K562 (cell line): ENCODE measurements around the gene TARS2. TPM values are rescaled to one million over a fixed set of nuclear protein-coding genes. Genes with fewer than 3 reads are reported as not detected.

Experiments used
- ATAC-seq: fragments of 200-7000 bp; cut with Tn5 transposase; 3 replicates; pipeline ENCODE4 v1.9.1; 2020; ENCODE audit warnings: moderate library complexity
- BruUV-seq: library from RNA; stranded (reverse); fragments of 400-500 nt; replicated peaks from 2 replicates; lab custom pipeline; 2021; lab: Mats Ljungman, UMichigan
- CTCF ChIA-PET: fragments of 300-600 bp; formaldehyde crosslinking; extraction: SDS; loops from one replicate; lab custom pipeline; 2021; ENCODE audit warnings: low intra/inter-chr PET ratio; lab: Yijun Ruan, JAX
- POLR2A ChIA-PET: fragments of 300-600, 350-650 bp; sonication (Branson Sonifier 250); formaldehyde crosslinking; extraction: SDS; loops from one replicate; lab custom pipeline; 2021; ENCODE audit warnings: antibody characterized with exemption, inconsistent platforms; lab: Yijun Ruan, JAX
- DNase-seq, 4 experiments: peaks; one replicate each; pipeline versions ENCODE4 v3.0.0 to v3.0.0-alpha.2; 2011 to 2018; ENCODE audit warnings: low spot score in 3 of 4, mixed read lengths in 3 of 4; ENCODE audit errors: extremely low read depth in 1 of 4
- FAIRE-seq: peaks from 2 replicates; lab custom pipeline; 2011; peaks lifted over from hg19 to GRCh38; lab: Jason Lieb, UNC
- H2AFZ ChIP-seq: 2 replicates; pipeline ENCODE4 v1.6.0; 2011; ENCODE audit warnings: low read depth, low read length, control low read depth, inconsistent platforms
- H3K27ac ChIP-seq: fragments of 200-600 bp; 3 replicates; pipeline ENCODE4 v1.8.0; 2011; ENCODE audit warnings: low read depth, mild to moderate bottlenecking, control low read depth, inconsistent platforms, low read length, moderate library complexity, mixed read lengths; ENCODE audit errors: extremely low read depth
- H3K27me3 ChIP-seq, 2 experiments: fragments of 300-600 bp in 1 of 2; 2 replicates in 1 of 2; 3 replicates in 1 of 2; pipeline versions ENCODE4 v1.6.0 to v1.8.0; 2011; ENCODE audit warnings: inconsistent platforms in 2 of 2, low read length in 2 of 2, mild to moderate bottlenecking in 1 of 2, mixed read lengths in 1 of 2, moderate library complexity in 1 of 2; ENCODE audit not compliant: control insufficient read depth in 2 of 2, insufficient read depth in 2 of 2
- H3K36me3 ChIP-seq: fragments of 300-600 bp; 3 replicates; pipeline ENCODE4 v1.8.0; 2011; ENCODE audit warnings: mild to moderate bottlenecking, low read length, inconsistent platforms; ENCODE audit not compliant: control insufficient read depth, insufficient read depth
- H3K4me1 ChIP-seq, 2 experiments: fragments of 200-600 bp in 1 of 2; replicated peaks in 1 of 2; 2 replicates in 1 of 2; 3 replicates in 1 of 2; pipeline versions ENCODE4 v1.5.1 to v1.8.0; 2011; ENCODE audit warnings: inconsistent platforms in 2 of 2, low read length in 2 of 2, mild to moderate bottlenecking in 1 of 2, mixed read lengths in 1 of 2, moderate library complexity in 1 of 2; ENCODE audit not compliant: control insufficient read depth in 2 of 2, insufficient read depth in 2 of 2
- H3K4me2 ChIP-seq: 2 replicates; pipeline ENCODE4 v1.6.1; 2011; ENCODE audit warnings: low read length, control low read depth, inconsistent platforms, mixed read lengths; ENCODE audit not compliant: insufficient read depth
- H3K4me3 ChIP-seq: fragments of 200-600 bp; sonication (generic), shearing (Covaris generic); 2 replicates; pipeline ENCODE4 v1.5.1; 2016; ENCODE audit warnings: control low read depth, inconsistent platforms
- H3K79me2 ChIP-seq: fragments of 200-600 bp; 3 replicates; pipeline ENCODE4 v1.8.0; 2011; ENCODE audit warnings: low read length, inconsistent platforms; ENCODE audit not compliant: control insufficient read depth, insufficient read depth
- H3K9ac ChIP-seq, 2 experiments: 2 replicates each; pipeline versions ENCODE4 v1.6.0 to v1.6.1; 2011; ENCODE audit warnings: low read depth in 2 of 2, low read length in 2 of 2, control low read depth in 1 of 2, inconsistent platforms in 1 of 2, mild to moderate bottlenecking in 1 of 2, mixed read lengths in 1 of 2; ENCODE audit not compliant: insufficient read depth in 1 of 2
- H3K9me1 ChIP-seq: one replicate; pipeline ENCODE4 v1.6.0; 2011; ENCODE audit warnings: inconsistent platforms, mild to moderate bottlenecking, low read length, moderate library complexity; ENCODE audit not compliant: control insufficient read depth, insufficient read depth
- H3K9me3 ChIP-seq: replicated peaks from 2 replicates; pipeline ENCODE4 v1.5.1; 2011; ENCODE audit warnings: low read depth, low read length, inconsistent platforms; ENCODE audit not compliant: control insufficient read depth, insufficient read depth
- H4K20me1 ChIP-seq: replicated peaks from 2 replicates; pipeline ENCODE4 v1.6.1; 2011; ENCODE audit warnings: low read length, inconsistent platforms, mixed read lengths; ENCODE audit not compliant: control insufficient read depth, insufficient read depth
- CHD4 ChIP-seq: fragments of 200-600 bp; sonication (generic); IDR thresholded peaks from 3 replicates; pipeline ENCODE4 v1.6.1; 2012; ENCODE audit warnings: low read depth, mild to moderate bottlenecking, mixed read lengths, low read length, inconsistent platforms; ENCODE audit not compliant: insufficient read depth, insufficient replicate concordance, poor library complexity, severe bottlenecking
- ELF1 ChIP-seq: fragments of 200-800 bp; sonication (Bioruptor generic); IDR thresholded peaks from 2 replicates; pipeline ENCODE4 v1.6.1; 2016; ENCODE audit warnings: missing genetic modification characterization, missing compliant biosample characterization
- FOXJ2 ChIP-seq: fragments of 200-800 bp; sonication (Bioruptor generic); IDR thresholded peaks from 2 replicates; pipeline ENCODE4 v1.6.1; 2016; ENCODE audit warnings: missing genetic modification characterization, missing compliant biosample characterization
- GATAD2B ChIP-seq: fragments of 450-650 bp; IDR thresholded peaks from 2 replicates; pipeline ENCODE4 v1.6.1; 2017; ENCODE audit warnings: mild to moderate bottlenecking, borderline replicate concordance
- NUFIP1 ChIP-seq: fragments of 450-650 bp; IDR thresholded peaks from 2 replicates; pipeline ENCODE4 v1.6.1; 2018; ENCODE audit not compliant: partially characterized antibody
- RBFOX2 ChIP-seq: fragments of 200-400 bp; formaldehyde crosslinking; IDR thresholded peaks from 2 replicates; pipeline ENCODE4 v1.6.1; 2017; ENCODE audit warnings: low read depth, mild to moderate bottlenecking, low read length, moderate library complexity
- WGBS: fragments of 100-300 bp; shearing (Covaris generic); methylation state at CpG from one replicate; pipeline ENCODE4 v1.1.6; 2016; ENCODE audit warnings: low coverage, mixed read lengths; ENCODE audit not compliant: insufficient coverage; ENCODE audit errors: missing lambda C conversion rate; 5-methylcytosine and 5-hydroxymethylcytosine counted together
- in situ Hi-C: fragments of 300-500 bp; cut with MboI; formaldehyde crosslinking; loops from 4 replicates; pipeline ENCODE4 v1.15.0; 2018; ENCODE audit warnings: inconsistent platforms, mixed read lengths
- intact Hi-C: fragments of 100-400 bp; cut with micrococcal nuclease; formaldehyde crosslinking; loops from 2 replicates; pipeline ENCODE4 v1.14.2; 2022
- polyA plus RNA-seq, 8 experiments: library from polyadenylated mRNA; depleted of rRNA in 4 of 8; stranded (reverse) in 5 of 8; unstranded in 3 of 8; fragments of >200 nt; fragmentation: Nextera tagmentation in 2 of 8; fragmentation: Illumina TruSeq in 1 of 8; extraction: Ambion mirVana in 2 of 8; extraction: Trizol in 1 of 8; gene quantifications; 2 replicates each; pipeline versions ENCODE4 v1.2.1 to v1.2.3, GENCODE V29; 2011 to 2014; ENCODE audit warnings: inconsistent platforms in 1 of 8, missing spikeins in 1 of 8
- total RNA-seq, 7 experiments: library from RNA; depleted of rRNA in 6 of 7; stranded (reverse); fragments of >200 nt in 6 of 7; fragmentation: Illumina TruSeq in 2 of 7; extraction: Trizol in 2 of 7; gene quantifications; 2 replicates each; pipeline versions ENCODE4 v1.2.1 to v1.2.3, GENCODE V29; 2011 to 2021; ENCODE audit warnings: low replicate concordance in 1 of 7

Gene TARS2
- total and polyA plus RNA-seq, 9 of the 15 experiments (the other 6 are each of a cell fraction or from before 2014, with no cell fraction given), result 17.0 to 64.2 (median 39.4) TPM

- no peak for TF ChIP-seq CHD4
Measured at GRCh38 chr1:150493175-150493574, 6.0 kb downstream of the TARS2 start (continued).

GRCh38 chr1:150498342-150498741 is 11.1 kb downstream of the TARS2 start:
- Histone ChIP-seq H3K27me3 (no peaks in the 10 kb centered on the region), H3K36me3 (peaks cover 57% of the 10 kb centered on the region; the same call in 2 of the 3 replicates), H3K27ac (no peak overlapping the region), H4K20me1 (no peaks in the 10 kb centered on the region), H3K9ac (no peak overlapping the region), H3K4me1 (no peaks in the 10 kb centered on the region; a peak in 1 of 5 replicates), H3K79me2 (no peaks in the 10 kb centered on the region), H3K9me1 (no peaks in the 10 kb centered on the region), H3K4me3 (no peak overlapping the region), H2AFZ (no peak overlapping the region), H3K4me2 (no peak overlapping the region), H3K9me3 (no peaks in the 10 kb centered on the region)
- CTCF ChIA-PET, result no interaction called here
- intact Hi-C loops, result no loop called here
- BruUV-seq, result no TSS peak
- WGBS, result 89% methylated on average over 9 of the region's 10 CpGs
- DNase-seq (no peak), ATAC-seq (no peak), FAIRE-seq (no peak)
- POLR2A ChIA-PET, result interaction anchor here (1.1 to 1.4 kb wide), 2 partner anchors 9 to 10 kb away, joined by 3 to 6 read pairs; partner anchors contain the start of gene ECM1
- in situ Hi-C loops, result no loop called here
- TF ChIP-seq ELF1 (no peak), RBFOX2 (0 out of 2 replicates have a peak, but pooled peaks have one; percentile 19), FOXJ2 (no peak), GATAD2B (no peak), NUFIP1 (no peak)
